K562 (cell line): ENCODE data around the gene TSPAN11. TPM values are rescaled to one million over a fixed set of nuclear protein-coding genes. Genes with fewer than 3 reads are reported as not detected.

Experiments used
- ATAC-seq: fragments of 200-7000 bp; cut with Tn5 transposase; 3 replicates; pipeline ENCODE4 v1.9.1; 2020; ENCODE audit warnings: moderate library complexity
- BruUV-seq: library from RNA; stranded (reverse); fragments of 400-500 nt; replicated peaks from 2 replicates; lab custom pipeline; 2021; lab: Mats Ljungman, UMichigan
- CTCF ChIA-PET: fragments of 300-600 bp; formaldehyde crosslinking; extraction: SDS; loops from one replicate; lab custom pipeline; 2021; ENCODE audit warnings: low intra/inter-chr PET ratio; lab: Yijun Ruan, JAX
- POLR2A ChIA-PET: fragments of 300-600, 350-650 bp; sonication (Branson Sonifier 250); formaldehyde crosslinking; extraction: SDS; loops from one replicate; lab custom pipeline; 2021; ENCODE audit warnings: antibody characterized with exemption, inconsistent platforms; lab: Yijun Ruan, JAX
- DNase-seq, 4 experiments: peaks; one replicate each; pipeline versions ENCODE4 v3.0.0 to v3.0.0-alpha.2; 2011 to 2018; ENCODE audit warnings: low spot score in 3 of 4, mixed read lengths in 3 of 4; ENCODE audit errors: extremely low read depth in 1 of 4
- FAIRE-seq: peaks from 2 replicates; lab custom pipeline; 2011; peaks lifted over from hg19 to GRCh38; lab: Jason Lieb, UNC
- H2AFZ ChIP-seq: 2 replicates; pipeline ENCODE4 v1.6.0; 2011; ENCODE audit warnings: low read depth, low read length, control low read depth, inconsistent platforms
- H3K27ac ChIP-seq: fragments of 200-600 bp; 3 replicates; pipeline ENCODE4 v1.8.0; 2011; ENCODE audit warnings: low read depth, mild to moderate bottlenecking, control low read depth, inconsistent platforms, low read length, moderate library complexity, mixed read lengths; ENCODE audit errors: extremely low read depth
- H3K27me3 ChIP-seq, 2 experiments: fragments of 300-600 bp in 1 of 2; 2 replicates in 1 of 2; 3 replicates in 1 of 2; pipeline versions ENCODE4 v1.6.0 to v1.8.0; 2011; ENCODE audit warnings: inconsistent platforms in 2 of 2, low read length in 2 of 2, mild to moderate bottlenecking in 1 of 2, mixed read lengths in 1 of 2, moderate library complexity in 1 of 2; ENCODE audit not compliant: control insufficient read depth in 2 of 2, insufficient read depth in 2 of 2
- H3K36me3 ChIP-seq: fragments of 300-600 bp; 3 replicates; pipeline ENCODE4 v1.8.0; 2011; ENCODE audit warnings: mild to moderate bottlenecking, low read length, inconsistent platforms; ENCODE audit not compliant: control insufficient read depth, insufficient read depth
- H3K4me1 ChIP-seq, 2 experiments: fragments of 200-600 bp in 1 of 2; replicated peaks in 1 of 2; 2 replicates in 1 of 2; 3 replicates in 1 of 2; pipeline versions ENCODE4 v1.5.1 to v1.8.0; 2011; ENCODE audit warnings: inconsistent platforms in 2 of 2, low read length in 2 of 2, mild to moderate bottlenecking in 1 of 2, mixed read lengths in 1 of 2, moderate library complexity in 1 of 2; ENCODE audit not compliant: control insufficient read depth in 2 of 2, insufficient read depth in 2 of 2
- H3K4me2 ChIP-seq: 2 replicates; pipeline ENCODE4 v1.6.1; 2011; ENCODE audit warnings: low read length, control low read depth, inconsistent platforms, mixed read lengths; ENCODE audit not compliant: insufficient read depth
- H3K4me3 ChIP-seq: fragments of 200-600 bp; sonication (generic), shearing (Covaris generic); 2 replicates; pipeline ENCODE4 v1.5.1; 2016; ENCODE audit warnings: control low read depth, inconsistent platforms
- H3K79me2 ChIP-seq: fragments of 200-600 bp; 3 replicates; pipeline ENCODE4 v1.8.0; 2011; ENCODE audit warnings: low read length, inconsistent platforms; ENCODE audit not compliant: control insufficient read depth, insufficient read depth
- H3K9ac ChIP-seq, 2 experiments: 2 replicates each; pipeline versions ENCODE4 v1.6.0 to v1.6.1; 2011; ENCODE audit warnings: low read depth in 2 of 2, low read length in 2 of 2, control low read depth in 1 of 2, inconsistent platforms in 1 of 2, mild to moderate bottlenecking in 1 of 2, mixed read lengths in 1 of 2; ENCODE audit not compliant: insufficient read depth in 1 of 2
- H3K9me1 ChIP-seq: one replicate; pipeline ENCODE4 v1.6.0; 2011; ENCODE audit warnings: inconsistent platforms, mild to moderate bottlenecking, low read length, moderate library complexity; ENCODE audit not compliant: control insufficient read depth, insufficient read depth
- H3K9me3 ChIP-seq: replicated peaks from 2 replicates; pipeline ENCODE4 v1.5.1; 2011; ENCODE audit warnings: low read depth, low read length, inconsistent platforms; ENCODE audit not compliant: control insufficient read depth, insufficient read depth
- H4K20me1 ChIP-seq: replicated peaks from 2 replicates; pipeline ENCODE4 v1.6.1; 2011; ENCODE audit warnings: low read length, inconsistent platforms, mixed read lengths; ENCODE audit not compliant: control insufficient read depth, insufficient read depth
- ETV6 ChIP-seq, 3 experiments: fragments of 150-350 bp in 1 of 3; sonication (generic) in 1 of 3; formaldehyde crosslinking in 1 of 3; IDR thresholded peaks; 2 replicates each; pipeline versions ENCODE4 v1.6.1 to v1.8.0; 2014 to 2022; ENCODE audit warnings: borderline replicate concordance in 2 of 3, low read depth in 2 of 3, antibody characterized with exemption in 1 of 3, low read length in 1 of 3, mild to moderate bottlenecking in 1 of 3, missing genetic modification reagents in 1 of 3
- HDGF ChIP-seq: fragments of 450-650 bp; IDR thresholded peaks from 2 replicates; pipeline ENCODE4 v1.6.1; 2016
- HNRNPK ChIP-seq: fragments of 200-400 bp; formaldehyde crosslinking; IDR thresholded peaks from one replicate; pipeline ENCODE4 v1.6.1; 2018; ENCODE audit warnings: mild to moderate bottlenecking, low read depth, low read length; ENCODE audit not compliant: poor library complexity, severe bottlenecking
- KLF13 ChIP-seq: fragments of 450-650 bp; IDR thresholded peaks from 2 replicates; pipeline ENCODE4 v1.6.1; 2016; ENCODE audit warnings: missing genetic modification characterization, low read depth, mild to moderate bottlenecking, missing compliant biosample characterization, moderate library complexity, borderline replicate concordance
- LEF1 ChIP-seq: fragments of 450-650 bp; IDR thresholded peaks from 2 replicates; pipeline ENCODE4 v1.6.1; 2016; ENCODE audit warnings: mild to moderate bottlenecking
- MIER1 ChIP-seq: fragments of 450-650 bp; IDR thresholded peaks from 2 replicates; pipeline ENCODE4 v1.6.1; 2016; ENCODE audit warnings: antibody characterized with exemption, mild to moderate bottlenecking, low read depth
- NCOA2 ChIP-seq, 2 experiments: fragments of 450-650 bp; IDR thresholded peaks; 2 replicates each; pipeline ENCODE4 v1.6.1; 2018; ENCODE audit warnings: mild to moderate bottlenecking in 2 of 2, moderate library complexity in 1 of 2; ENCODE audit not compliant: partially characterized antibody in 2 of 2
- PTBP1 ChIP-seq: fragments of 200-400 bp; formaldehyde crosslinking; IDR thresholded peaks from 2 replicates; pipeline ENCODE4 v1.6.1; 2017; ENCODE audit warnings: low read depth, low read length
- RREB1 ChIP-seq: fragments of 250-450 bp; sonication (Bioruptor Pico); IDR thresholded peaks from 2 replicates; pipeline ENCODE4 v1.4.0; 2020
- SNRNP70 ChIP-seq: fragments of 200-400 bp; formaldehyde crosslinking; optimal IDR thresholded peaks from 2 replicates; pipeline ENCODE3; 2017; ENCODE audit warnings: low read depth, low read length
- XRCC5 ChIP-seq: fragments of 200-400 bp; formaldehyde crosslinking; IDR thresholded peaks from 2 replicates; pipeline ENCODE4 v1.6.1; 2017; ENCODE audit warnings: low read depth, mild to moderate bottlenecking, low read length
- ZNF165 ChIP-seq: fragments of 250-450 bp; sonication (Bioruptor Pico); IDR thresholded peaks from 2 replicates; pipeline ENCODE4 v1.4.0; 2020; ENCODE audit warnings: borderline replicate concordance
- ZNF174 ChIP-seq: fragments of 250-450 bp; sonication (Bioruptor Pico); IDR thresholded peaks from 2 replicates; pipeline ENCODE4 v1.4.0; 2020; ENCODE audit warnings: mild to moderate bottlenecking
- ZNF408 ChIP-seq: fragments of 250-450 bp; sonication (Bioruptor Pico); IDR thresholded peaks from 2 replicates; pipeline ENCODE4 v1.4.0; 2020; ENCODE audit warnings: low read depth, mild to moderate bottlenecking, moderate library complexity
- ZNF766 ChIP-seq: fragments of 200-800 bp; sonication (Bioruptor generic); conservative IDR thresholded peaks from 2 replicates; pipeline ENCODE4 v1.6.1; 2016; ENCODE audit warnings: missing genetic modification characterization, missing compliant biosample characterization
- WGBS: fragments of 100-300 bp; shearing (Covaris generic); methylation state at CpG from one replicate; pipeline ENCODE4 v1.1.6; 2016; ENCODE audit warnings: low coverage, mixed read lengths; ENCODE audit not compliant: insufficient coverage; ENCODE audit errors: missing lambda C conversion rate; 5-methylcytosine and 5-hydroxymethylcytosine counted together
- in situ Hi-C: fragments of 300-500 bp; cut with MboI; formaldehyde crosslinking; loops from 4 replicates; pipeline ENCODE4 v1.15.0; 2018; ENCODE audit warnings: inconsistent platforms, mixed read lengths
- intact Hi-C: fragments of 100-400 bp; cut with micrococcal nuclease; formaldehyde crosslinking; loops from 2 replicates; pipeline ENCODE4 v1.14.2; 2022
- polyA plus RNA-seq, 8 experiments: library from polyadenylated mRNA; depleted of rRNA in 4 of 8; stranded (reverse) in 5 of 8; unstranded in 3 of 8; fragments of >200 nt; fragmentation: Nextera tagmentation in 2 of 8; fragmentation: Illumina TruSeq in 1 of 8; extraction: Ambion mirVana in 2 of 8; extraction: Trizol in 1 of 8; gene quantifications; 2 replicates each; pipeline versions ENCODE4 v1.2.1 to v1.2.3, GENCODE V29; 2011 to 2014; ENCODE audit warnings: inconsistent platforms in 1 of 8, missing spikeins in 1 of 8
- total RNA-seq, 7 experiments: library from RNA; depleted of rRNA in 6 of 7; stranded (reverse); fragments of >200 nt in 6 of 7; fragmentation: Illumina TruSeq in 2 of 7; extraction: Trizol in 2 of 7; gene quantifications; 2 replicates each; pipeline versions ENCODE4 v1.2.1 to v1.2.3, GENCODE V29; 2011 to 2021; ENCODE audit warnings: low replicate concordance in 1 of 7

The TSPAN11 gene
- total and polyA plus RNA-seq, 9 of the 15 experiments (the other 6 are each of a cell fraction or from before 2014, with no cell fraction given): not detected

GRCh38 chr12:31034372-31034771, 107.8 kb downstream of the TSPAN11 start:
- H3K4me1 ChIP-seq: no peaks in the 10 kb centered on the region
- intact Hi-C loops (no loop called here), in situ Hi-C loops (no loop called here)
- FAIRE-seq (no peak), DNase-seq (no peak), ATAC-seq (no peak)
- 0% methylated on average over 2 of the region's 3 CpGs for WGBS
- H2AFZ ChIP-seq: no peak overlapping the region
- no peak overlapping the region for H3K9ac ChIP-seq
- H3K36me3 ChIP-seq: no peaks in the 10 kb centered on the region
- peaks cover 15 to 68% of the 10 kb centered on the region in 2 experiments; a peak in 4 of 5 replicates for H3K27me3 ChIP-seq
- H3K4me2 ChIP-seq: no peak overlapping the region
- no peak overlapping the region for H3K27ac ChIP-seq
- H3K9me3 ChIP-seq: no peaks in the 10 kb centered on the region
- CTCF ChIA-PET: no interaction called here
- H3K79me2 ChIP-seq: no peaks in the 10 kb centered on the region
- POLR2A ChIA-PET: no interaction called here
- H3K9me1 ChIP-seq: no peaks in the 10 kb centered on the region
- H3K4me3 ChIP-seq: no peak overlapping the region
- H4K20me1 ChIP-seq: no peaks in the 10 kb centered on the region
- no TSS peak for BruUV-seq
- TF ChIP-seq ZNF408: no peak
- no peak for TF ChIP-seq ZNF766 (CRISPR knock-in tag)
- no peak for TF ChIP-seq ETV6 (IDR thresholded peaks at IDR 0.05; ENCODE audit: borderline replicate concordance in 1 of 2, low read depth in 2 of 2, low read length in 1 of 2)
- TF ChIP-seq ETV6 (CRISPR knock-in tag; IDR thresholded peaks at IDR 0.05; ENCODE audit: borderline replicate concordance): no peak
- no peak for TF ChIP-seq XRCC5
- no peak for TF ChIP-seq KLF13 (tag)
- TF ChIP-seq LEF1: no peak
- TF ChIP-seq ZNF165 (CRISPR knock-in tag): no peak
- TF ChIP-seq ZNF174 (CRISPR knock-in tag): no peak
- TF ChIP-seq MIER1: no peak
- no peak for TF ChIP-seq HDGF
- no peak for TF ChIP-seq NCOA2 (IDR thresholded peaks at IDR 0.05; ENCODE audit: partially characterized antibody in 2 of 2)
- TF ChIP-seq SNRNP70: no peak
- no peak for TF ChIP-seq HNRNPK
- TF ChIP-seq RREB1 (CRISPR knock-in tag): no peak
- no peak for TF ChIP-seq PTBP1
